Measurements from ENCODE around the gene SERINC5.

SERINC5 gene

GRCh38 chr5:80122579-80122978 lies 133.3 kb downstream of the SERINC5 start:
- peaks cover 6% of the 10 kb centered on the region; the same call in 1 of the 2 replicates for H3K4me1 ChIP-seq (ENCODE audit: low read length)
- TF ChIP-seq CTCF (IDR thresholded peaks at IDR 0.05; ENCODE audit: low read length) (no peak), EZH2 (optimal IDR thresholded peaks at IDR 0.05; ENCODE audit: low read depth, low read length) (no peak), EZH2phosphoT487 (IDR thresholded peaks at IDR 0.05; ENCODE audit: low read length) (no peak)
- no peak overlapping the region for H3K27ac ChIP-seq (ENCODE audit: low read length)
- no peak overlapping the region for H3K4me3 ChIP-seq (ENCODE audit: low read length)
- H3K27me3 ChIP-seq (replicated peaks; ENCODE audit: insufficient read depth, low read length): no peaks in the 10 kb centered on the region
- no peak for DNase-seq
- no peak overlapping the region for H3K4me2 ChIP-seq (ENCODE audit: low read depth, low read length)
- no peaks in the 10 kb centered on the region for H3F3A ChIP-seq (ENCODE audit: insufficient read depth, low read length)
- no peaks in the 10 kb centered on the region for H3K79me2 ChIP-seq (ENCODE audit: low read length)
- H3K9me3 ChIP-seq (replicated peaks; ENCODE audit: insufficient read depth, low read length): no peaks in the 10 kb centered on the region
- no peaks in the 10 kb centered on the region for H3K36me3 ChIP-seq (replicated peaks; ENCODE audit: insufficient read depth, low read length)
- no peaks in the 10 kb centered on the region for H3K9me2 ChIP-seq (replicated peaks; ENCODE audit: insufficient read depth, low read length)
- no peak overlapping the region for H3K9ac ChIP-seq (ENCODE audit: low read length)
- no peaks in the 10 kb centered on the region for H4K20me1 ChIP-seq (ENCODE audit: insufficient read depth, low read length)
- no peak overlapping the region for H2AFZ ChIP-seq (ENCODE audit: low read length)

DNA sequence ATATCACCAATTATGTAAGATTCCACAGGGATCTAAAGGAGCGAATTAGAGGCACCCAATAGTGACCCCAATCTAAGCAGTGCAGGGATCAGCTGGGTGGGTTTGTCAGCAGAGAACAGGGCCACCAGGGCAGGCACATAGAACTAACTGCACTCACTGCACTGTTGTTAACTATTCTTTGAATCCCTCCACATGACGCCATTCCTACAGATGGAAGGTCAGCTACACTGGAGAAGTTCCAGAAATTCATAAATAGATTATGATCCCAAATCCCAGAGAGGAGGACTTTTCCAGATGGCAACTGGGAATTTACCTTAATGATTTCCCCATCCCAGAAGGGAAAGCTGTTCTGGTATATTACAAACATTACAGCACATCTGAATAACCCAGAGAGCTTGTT lies 136.5 kb downstream of the SERINC5 start:
- Histone ChIP-seq H3F3A (ENCODE audit: insufficient read depth, low read length) (no peaks in the 10 kb centered on the region), H3K27ac (ENCODE audit: low read length) (no peak overlapping the region), H3K36me3 (replicated peaks; ENCODE audit: insufficient read depth, low read length) (no peaks in the 10 kb centered on the region), H3K4me3 (ENCODE audit: low read length) (no peak overlapping the region), H3K9ac (ENCODE audit: low read length) (no peak overlapping the region), H2AFZ (ENCODE audit: low read length) (no peak overlapping the region), H3K4me2 (ENCODE audit: low read depth, low read length) (no peak overlapping the region), H3K79me2 (ENCODE audit: low read length) (no peaks in the 10 kb centered on the region), H3K9me2 (replicated peaks; ENCODE audit: insufficient read depth, low read length) (no peaks in the 10 kb centered on the region), H3K27me3 (replicated peaks; ENCODE audit: insufficient read depth, low read length) (no peaks in the 10 kb centered on the region), H4K20me1 (ENCODE audit: insufficient read depth, low read length) (no peaks in the 10 kb centered on the region), H3K4me1 (ENCODE audit: low read length) (no peaks in the 10 kb centered on the region), H3K9me3 (replicated peaks; ENCODE audit: insufficient read depth, low read length) (no peaks in the 10 kb centered on the region)
- no peak for TF ChIP-seq CTCF (IDR thresholded peaks at IDR 0.05; ENCODE audit: low read length)
- no peak for TF ChIP-seq EZH2 (optimal IDR thresholded peaks at IDR 0.05; ENCODE audit: low read depth, low read length)
- TF ChIP-seq EZH2phosphoT487 (IDR thresholded peaks at IDR 0.05; ENCODE audit: low read length): no peak
- no peak for DNase-seq

GRCh38 chr5:80117446-80117845 lies 138.4 kb downstream of the SERINC5 start:
- no peak for DNase-seq
- H3F3A ChIP-seq (ENCODE audit: insufficient read depth, low read length): no peaks in the 10 kb centered on the region
- H4K20me1 ChIP-seq (ENCODE audit: insufficient read depth, low read length): no peaks in the 10 kb centered on the region
- no peaks in the 10 kb centered on the region for H3K9me3 ChIP-seq (replicated peaks; ENCODE audit: insufficient read depth, low read length)
- no peaks in the 10 kb centered on the region for H3K36me3 ChIP-seq (replicated peaks; ENCODE audit: insufficient read depth, low read length)
- no peak overlapping the region for H3K4me3 ChIP-seq (ENCODE audit: low read length)
- H2AFZ ChIP-seq (ENCODE audit: low read length): no peak overlapping the region
- no peak overlapping the region for H3K27ac ChIP-seq (ENCODE audit: low read length)
- no peak overlapping the region for H3K9ac ChIP-seq (ENCODE audit: low read length)
- no peaks in the 10 kb centered on the region for H3K4me1 ChIP-seq (ENCODE audit: low read length)
- TF ChIP-seq EZH2phosphoT487 (IDR thresholded peaks at IDR 0.05; ENCODE audit: low read length) (no peak), EZH2 (optimal IDR thresholded peaks at IDR 0.05; ENCODE audit: low read depth, low read length) (no peak), CTCF (IDR thresholded peaks at IDR 0.05; ENCODE audit: low read length) (no peak)
- H3K9me2 ChIP-seq (replicated peaks; ENCODE audit: insufficient read depth, low read length): no peaks in the 10 kb centered on the region
- H3K27me3 ChIP-seq (replicated peaks; ENCODE audit: insufficient read depth, low read length): no peaks in the 10 kb centered on the region
- H3K4me2 ChIP-seq (ENCODE audit: low read depth, low read length): no peak overlapping the region
- no peaks in the 10 kb centered on the region for H3K79me2 ChIP-seq (ENCODE audit: low read length)

All from MM.1S (cell line).